ENCODE results near the gene SYNPO.

The SYNPO gene

GRCh38 chr5:150651382-150651781, 10.9 kb downstream of the SYNPO start:
- no peak overlapping the region for H3K4me3 ChIP-seq (replicated peaks; ENCODE audit: low read depth, low read length)
- TF ChIP-seq, protein P1, sequence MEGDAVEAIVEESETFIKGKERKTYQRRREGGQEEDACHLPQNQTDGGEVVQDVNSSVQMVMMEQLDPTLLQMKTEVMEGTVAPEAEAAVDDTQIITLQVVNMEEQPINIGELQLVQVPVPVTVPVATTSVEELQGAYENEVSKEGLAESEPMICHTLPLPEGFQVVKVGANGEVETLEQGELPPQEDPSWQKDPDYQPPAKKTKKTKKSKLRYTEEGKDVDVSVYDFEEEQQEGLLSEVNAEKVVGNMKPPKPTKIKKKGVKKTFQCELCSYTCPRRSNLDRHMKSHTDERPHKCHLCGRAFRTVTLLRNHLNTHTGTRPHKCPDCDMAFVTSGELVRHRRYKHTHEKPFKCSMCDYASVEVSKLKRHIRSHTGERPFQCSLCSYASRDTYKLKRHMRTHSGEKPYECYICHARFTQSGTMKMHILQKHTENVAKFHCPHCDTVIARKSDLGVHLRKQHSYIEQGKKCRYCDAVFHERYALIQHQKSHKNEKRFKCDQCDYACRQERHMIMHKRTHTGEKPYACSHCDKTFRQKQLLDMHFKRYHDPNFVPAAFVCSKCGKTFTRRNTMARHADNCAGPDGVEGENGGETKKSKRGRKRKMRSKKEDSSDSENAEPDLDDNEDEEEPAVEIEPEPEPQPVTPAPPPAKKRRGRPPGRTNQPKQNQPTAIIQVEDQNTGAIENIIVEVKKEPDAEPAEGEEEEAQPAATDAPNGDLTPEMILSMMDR (IDR thresholded peaks at IDR 0.05; ENCODE audit: low read length, missing control alignments) = no peak
- no peak for DNase-seq (ENCODE audit: low read depth)

DNA sequence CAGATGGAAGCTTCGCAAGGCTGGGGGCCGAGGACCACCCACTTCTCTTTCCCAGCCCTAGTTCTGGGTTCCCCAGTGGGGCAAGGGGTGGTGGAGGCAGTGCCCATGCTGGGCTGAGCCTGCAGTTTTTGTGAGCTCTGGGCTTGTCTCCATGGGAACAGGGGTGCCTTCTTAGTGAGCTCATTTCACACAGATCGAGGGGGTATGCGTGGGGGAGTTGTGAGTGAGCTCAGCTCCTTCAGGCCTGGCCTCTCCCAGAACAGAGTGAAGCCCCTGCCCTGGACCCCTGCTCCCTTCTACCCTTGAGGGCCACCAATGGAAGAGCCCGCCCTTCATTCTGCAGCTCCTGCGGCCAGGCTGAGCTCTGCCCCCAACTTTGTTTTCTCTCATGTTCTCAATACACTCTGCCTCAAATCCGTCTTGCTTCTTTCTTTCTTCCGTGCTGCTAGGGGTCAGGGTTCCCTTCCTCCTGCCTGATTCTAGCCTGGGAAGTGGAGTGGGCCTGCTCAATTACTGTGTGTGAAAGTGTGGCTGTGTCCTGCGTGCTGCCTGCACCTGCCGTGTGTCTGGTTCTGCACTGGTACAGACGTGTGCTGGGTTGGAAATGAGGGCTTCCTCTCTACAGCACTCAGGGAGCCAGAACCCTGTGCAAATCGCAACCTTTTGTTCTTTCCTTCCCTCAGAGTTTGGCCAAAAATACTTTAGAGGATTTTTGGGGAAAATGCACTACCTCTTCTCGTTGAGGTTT, 11.6 kb downstream of the SYNPO start:
- no peak for DNase-seq (ENCODE audit: low read depth)
- TF ChIP-seq, protein P1 (IDR thresholded peaks at IDR 0.05; ENCODE audit: low read length, missing control alignments) = no peak

GRCh38 chr5:150653145-150653761, 12.8 kb downstream of the SYNPO start:
- TF ChIP-seq, protein P1 (IDR thresholded peaks at IDR 0.05; ENCODE audit: low read length, missing control alignments) = peak; percentile 47
- no peak for DNase-seq (ENCODE audit: low read depth)
- H3K4me3 ChIP-seq (replicated peaks; ENCODE audit: low read depth, low read length) = no peak overlapping the region

More for the DNA sequence above, 11.6 kb downstream of the SYNPO start:
- no peak overlapping the region for H3K4me3 ChIP-seq (replicated peaks; ENCODE audit: low read depth, low read length)

DNA sequence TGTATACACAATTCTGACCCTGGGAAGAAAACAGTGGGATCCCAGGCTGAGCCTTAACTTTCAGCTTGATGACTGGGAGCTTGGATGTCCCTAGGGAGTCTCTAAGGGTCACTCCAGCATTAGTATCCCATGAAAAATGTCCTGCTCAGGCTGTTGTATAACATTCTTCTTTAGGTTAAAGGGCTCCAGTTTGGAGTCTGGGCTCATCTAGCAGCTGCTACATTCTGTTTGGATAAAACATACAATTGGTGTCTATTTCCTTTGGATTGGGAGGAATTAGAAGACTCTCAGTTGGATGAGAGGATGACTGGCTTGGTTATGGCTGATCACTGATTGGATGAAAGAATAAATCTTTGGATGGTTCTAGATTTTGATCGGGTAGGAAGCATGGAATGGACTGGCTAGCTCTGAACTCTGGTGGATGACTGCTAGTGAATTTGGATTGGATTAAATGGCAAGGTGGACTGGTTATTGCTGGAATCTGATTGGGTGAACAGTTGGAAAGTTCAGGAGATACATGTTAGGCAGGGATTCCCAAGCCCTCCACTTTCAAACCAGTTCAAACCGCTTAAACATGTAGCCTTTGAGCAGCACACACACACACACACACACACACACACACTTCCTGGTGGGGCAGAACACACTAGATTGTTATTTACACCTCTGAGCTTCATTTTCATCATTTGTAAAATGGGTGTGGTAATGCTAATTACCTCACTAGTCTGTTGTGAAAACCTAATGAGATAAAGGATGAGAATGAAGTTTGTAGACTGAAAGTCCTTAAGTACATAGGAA, 13.5 kb downstream of the SYNPO start:
- DNase-seq (ENCODE audit: low read depth) = no peak

GRCh38 chr5:150655221-150655620, 14.8 kb downstream of the SYNPO start:
- no peak overlapping the region for H3K4me3 ChIP-seq (replicated peaks; ENCODE audit: low read depth, low read length)
- TF ChIP-seq, protein P1 (IDR thresholded peaks at IDR 0.05; ENCODE audit: low read length, missing control alignments) = no peak
- no peak for DNase-seq (ENCODE audit: low read depth)

More for the DNA sequence above, 13.5 kb downstream of the SYNPO start:
- TF ChIP-seq, protein P1 (IDR thresholded peaks at IDR 0.05; ENCODE audit: low read length, missing control alignments) = no peak
- H3K4me3 ChIP-seq (replicated peaks; ENCODE audit: low read depth, low read length) = no peak overlapping the region

- TF ChIP-seq, protein P1 (IDR thresholded peaks at IDR 0.05; ENCODE audit: low read length, missing control alignments) = peak; percentile 29
- H3K4me3 ChIP-seq (replicated peaks; ENCODE audit: low read depth, low read length) = peak overlapping the region; percentile 29
- peak; percentile 63 for DNase-seq (ENCODE audit: low read depth)
Observed at GRCh38 chr5:150656191-150657132, 16.0 kb downstream of the SYNPO start.
